Kidney epithelial cell (primary cell): ENCODE results near the gene METTL2A. TPM values are rescaled to one million over a fixed set of nuclear protein-coding genes. Genes with fewer than 3 reads are reported as not detected.
"Not testable (repeated sequence)": the region's sequence is repeated elsewhere in the genome, so short reads cannot be mapped to it uniquely, and the experiment has no call there.

ENCODE experiments used
- DNase-seq: peaks from one replicate; pipeline ENCODE4 v3.0.0-alpha.2; 2010; ENCODE audit warnings: low read depth
- H3K27me3 ChIP-seq: 2 replicates; pipeline ENCODE4 v1.6.0; 2011; ENCODE audit warnings: low read length; ENCODE audit not compliant: control insufficient read depth, insufficient read depth
- H3K36me3 ChIP-seq: 2 replicates; pipeline ENCODE4 v1.5.1; 2011; ENCODE audit warnings: low read length; ENCODE audit not compliant: control insufficient read depth, insufficient read depth
- H3K4me3 ChIP-seq: 2 replicates; pipeline ENCODE4 v1.5.1; 2011; ENCODE audit warnings: low read depth, mild to moderate bottlenecking, control low read depth, low read length
- total RNA-seq: library from RNA; depleted of rRNA; stranded (reverse); fragments of >200 nt; gene quantifications from 2 replicates; pipeline ENCODE4 v1.2.3, GENCODE V29; 2015
- TF ChIP-seq, protein P1 (sequence below): IDR thresholded peaks from 2 replicates; pipeline ENCODE4 v1.5.1; 2011; ENCODE audit warnings: mild to moderate bottlenecking, moderate library complexity, low read length, control low read depth, inconsistent platforms; ENCODE audit not compliant: insufficient read depth, poor library complexity, severe bottlenecking

METTL2A gene
- total RNA-seq, 1 donor from 2014 or later = 23.7 TPM

DNA sequence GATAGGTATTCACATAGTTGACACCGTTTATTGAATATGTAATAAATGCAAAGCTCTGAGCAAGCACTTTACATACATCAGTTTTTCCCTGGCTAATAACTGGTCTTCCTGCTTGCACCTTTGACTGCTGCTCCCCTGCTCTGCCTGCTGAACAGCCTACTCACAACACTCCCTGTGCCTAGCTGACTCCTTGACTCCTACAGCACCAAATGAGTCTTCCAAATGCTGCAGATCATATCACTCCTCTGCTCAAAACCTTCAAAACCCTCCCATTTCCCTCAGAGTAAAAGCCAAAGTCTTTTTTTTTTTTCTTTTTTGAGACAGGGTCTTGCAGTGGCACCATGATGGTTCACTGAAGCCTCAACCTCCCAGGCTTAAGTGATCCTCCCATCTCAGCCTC, 24.8 kb upstream of the METTL2A start:
- H3K27me3 ChIP-seq = no peaks in the 10 kb centered on the region
- DNase-seq = no peak
- no peaks in the 10 kb centered on the region for H3K36me3 ChIP-seq
- TF ChIP-seq, protein P1, sequence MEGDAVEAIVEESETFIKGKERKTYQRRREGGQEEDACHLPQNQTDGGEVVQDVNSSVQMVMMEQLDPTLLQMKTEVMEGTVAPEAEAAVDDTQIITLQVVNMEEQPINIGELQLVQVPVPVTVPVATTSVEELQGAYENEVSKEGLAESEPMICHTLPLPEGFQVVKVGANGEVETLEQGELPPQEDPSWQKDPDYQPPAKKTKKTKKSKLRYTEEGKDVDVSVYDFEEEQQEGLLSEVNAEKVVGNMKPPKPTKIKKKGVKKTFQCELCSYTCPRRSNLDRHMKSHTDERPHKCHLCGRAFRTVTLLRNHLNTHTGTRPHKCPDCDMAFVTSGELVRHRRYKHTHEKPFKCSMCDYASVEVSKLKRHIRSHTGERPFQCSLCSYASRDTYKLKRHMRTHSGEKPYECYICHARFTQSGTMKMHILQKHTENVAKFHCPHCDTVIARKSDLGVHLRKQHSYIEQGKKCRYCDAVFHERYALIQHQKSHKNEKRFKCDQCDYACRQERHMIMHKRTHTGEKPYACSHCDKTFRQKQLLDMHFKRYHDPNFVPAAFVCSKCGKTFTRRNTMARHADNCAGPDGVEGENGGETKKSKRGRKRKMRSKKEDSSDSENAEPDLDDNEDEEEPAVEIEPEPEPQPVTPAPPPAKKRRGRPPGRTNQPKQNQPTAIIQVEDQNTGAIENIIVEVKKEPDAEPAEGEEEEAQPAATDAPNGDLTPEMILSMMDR = no peak
- H3K4me3 ChIP-seq = no peak overlapping the region

DNA sequence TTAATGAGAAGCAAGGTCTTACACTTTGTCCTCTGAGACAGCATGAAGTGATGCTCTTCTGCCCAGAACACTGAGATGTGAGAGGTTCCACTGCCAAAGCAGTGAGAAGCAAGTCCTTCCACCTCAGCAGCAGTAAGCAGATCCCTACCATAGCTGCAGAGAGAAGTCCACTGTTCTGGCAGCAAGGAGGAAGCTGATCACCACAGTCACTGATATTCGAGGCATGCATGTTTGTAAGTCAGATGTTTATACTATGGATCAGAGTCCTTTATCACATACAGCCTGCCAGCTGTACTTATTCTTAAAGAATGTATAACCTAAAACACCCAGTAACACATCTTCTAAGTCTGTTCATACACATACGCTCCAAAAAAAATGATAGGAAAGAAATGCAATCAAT, 18.2 kb upstream of the METTL2A start:
- peaks cover 4% of the 10 kb centered on the region for H3K27me3 ChIP-seq
- TF ChIP-seq, protein P1 = no peak
- no peak for DNase-seq
- H3K36me3 ChIP-seq = no peaks in the 10 kb centered on the region
- no peak overlapping the region for H3K4me3 ChIP-seq

DNA sequence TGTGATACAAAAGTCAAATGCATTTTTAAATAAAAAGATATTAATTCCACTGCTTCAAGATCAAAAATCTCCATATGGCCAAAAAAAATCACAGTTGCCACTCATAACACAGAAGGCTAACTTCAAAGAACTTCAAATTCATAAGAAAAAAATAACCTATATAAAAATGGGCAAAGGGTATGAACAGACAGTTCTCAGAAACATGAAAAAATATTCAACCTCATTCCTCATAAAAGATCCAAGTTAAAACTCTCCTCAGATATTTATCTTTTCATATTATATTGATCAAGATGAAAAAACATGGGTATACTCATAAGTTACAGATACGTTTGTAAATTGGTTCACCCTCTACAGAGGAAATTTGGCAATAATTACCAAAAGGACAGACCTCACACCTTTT, 10.6 kb upstream of the METTL2A start:
- DNase-seq, H3K27me3 ChIP-seq, H3K36me3 ChIP-seq, H3K4me3 ChIP-seq: not testable (repeated sequence)

DNA sequence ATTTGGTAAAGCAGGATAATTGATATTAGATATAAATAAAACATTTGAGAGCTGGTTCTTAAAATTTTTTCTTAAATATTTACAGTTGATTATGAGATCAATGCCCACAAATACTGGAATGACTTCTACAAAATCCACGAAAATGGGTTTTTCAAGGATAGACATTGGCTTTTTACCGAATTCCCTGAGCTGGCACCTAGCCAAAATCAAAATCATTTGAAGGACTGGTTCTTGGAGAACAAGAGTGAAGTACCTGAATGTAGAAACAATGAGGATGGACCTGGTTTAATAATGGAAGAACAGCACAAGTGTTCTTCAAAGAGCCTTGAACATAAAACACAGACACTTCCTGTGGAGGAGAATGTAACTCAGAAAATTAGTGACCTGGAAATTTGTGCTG, 2.5 kb downstream of the METTL2A start:
- not testable (repeated sequence) for H3K27me3 ChIP-seq, H3K4me3 ChIP-seq, DNase-seq, H3K36me3 ChIP-seq

DNA sequence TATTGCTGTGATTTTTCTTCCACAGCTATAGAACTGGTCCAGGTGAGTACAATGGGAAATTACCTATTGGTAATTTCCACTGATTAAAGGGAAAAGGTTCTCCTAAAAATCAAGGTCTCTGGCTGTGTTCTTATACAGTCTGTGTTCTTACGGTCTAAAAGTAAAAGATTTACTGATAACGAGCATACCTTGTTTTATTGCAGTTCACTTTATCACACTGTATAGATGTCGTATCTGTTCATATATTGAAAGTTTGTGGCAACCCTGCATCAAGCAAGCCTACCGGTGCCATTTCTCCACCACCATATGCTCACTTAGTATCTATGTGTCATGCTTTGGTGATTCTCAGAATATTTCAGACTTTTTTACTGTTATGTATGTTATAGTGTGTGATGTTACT, 11.6 kb downstream of the METTL2A start:
- DNase-seq, H3K36me3 ChIP-seq, H3K4me3 ChIP-seq, H3K27me3 ChIP-seq: not testable (repeated sequence)

DNA sequence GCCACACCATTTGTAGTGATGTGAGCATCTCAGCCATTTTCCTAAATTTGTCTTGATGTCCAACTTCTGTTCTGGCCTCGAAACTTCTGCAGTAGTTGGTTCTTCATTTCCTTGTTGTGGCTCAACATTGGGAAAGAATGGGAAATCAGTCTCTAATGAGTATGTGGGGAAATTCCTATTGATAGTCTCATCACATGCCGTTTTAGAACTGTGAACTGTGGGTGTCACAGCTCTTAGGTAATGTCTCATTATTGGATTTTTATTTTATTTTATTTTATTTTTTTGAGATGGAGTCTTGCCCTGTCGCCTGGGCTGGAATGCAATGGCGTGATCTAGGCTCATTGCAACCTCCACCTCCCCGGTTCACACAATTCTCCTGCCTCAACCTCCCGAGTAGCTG, 17.5 kb downstream of the METTL2A start:
- not testable (repeated sequence) for H3K36me3 ChIP-seq, H3K4me3 ChIP-seq, DNase-seq, H3K27me3 ChIP-seq

DNA sequence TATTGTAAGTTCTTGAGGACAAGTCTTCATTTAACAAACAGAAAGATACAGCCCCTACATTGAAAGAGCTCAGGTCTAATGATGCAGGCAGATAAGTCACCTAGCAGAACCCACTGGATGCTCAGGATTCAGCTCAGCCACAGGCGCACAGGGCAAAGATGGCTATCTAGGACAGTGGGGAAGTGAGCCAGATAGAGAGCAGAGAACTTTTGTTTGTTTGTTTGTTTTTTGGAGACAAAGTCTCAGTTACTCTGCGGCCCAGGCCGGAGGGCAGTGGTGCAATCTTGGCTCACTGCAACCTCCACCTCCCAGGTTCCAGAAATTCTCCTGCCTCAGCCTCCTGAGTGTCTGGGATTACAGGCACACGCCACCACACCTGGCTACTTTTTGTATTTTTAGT, 20.4 kb downstream of the METTL2A start:
- no peaks in the 10 kb centered on the region for H3K36me3 ChIP-seq
- no peak overlapping the region for H3K4me3 ChIP-seq
- H3K27me3 ChIP-seq = no peaks in the 10 kb centered on the region
- no peak for DNase-seq
- TF ChIP-seq, protein P1 = no peak

DNA sequence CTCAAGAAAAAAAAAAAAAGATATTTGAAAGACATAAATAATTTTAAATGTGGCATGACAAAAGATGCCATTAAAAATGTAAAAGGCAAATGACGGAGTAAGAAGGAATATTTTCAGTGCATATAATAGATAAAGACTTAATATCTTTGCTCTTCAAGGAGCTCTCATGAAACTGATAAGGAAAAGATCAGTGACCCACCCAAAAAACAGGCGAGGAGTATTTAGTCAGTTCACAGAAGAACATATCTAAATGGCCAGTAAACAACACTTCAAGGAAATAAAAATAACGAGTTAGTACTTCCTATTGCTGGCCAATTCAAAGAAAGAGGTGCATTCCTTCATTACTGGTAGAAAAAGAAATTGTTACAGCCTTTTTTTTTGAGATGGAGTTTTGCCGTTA, 22.1 kb downstream of the METTL2A start:
- H3K4me3 ChIP-seq, DNase-seq, H3K36me3 ChIP-seq, H3K27me3 ChIP-seq: not testable (repeated sequence)

DNA sequence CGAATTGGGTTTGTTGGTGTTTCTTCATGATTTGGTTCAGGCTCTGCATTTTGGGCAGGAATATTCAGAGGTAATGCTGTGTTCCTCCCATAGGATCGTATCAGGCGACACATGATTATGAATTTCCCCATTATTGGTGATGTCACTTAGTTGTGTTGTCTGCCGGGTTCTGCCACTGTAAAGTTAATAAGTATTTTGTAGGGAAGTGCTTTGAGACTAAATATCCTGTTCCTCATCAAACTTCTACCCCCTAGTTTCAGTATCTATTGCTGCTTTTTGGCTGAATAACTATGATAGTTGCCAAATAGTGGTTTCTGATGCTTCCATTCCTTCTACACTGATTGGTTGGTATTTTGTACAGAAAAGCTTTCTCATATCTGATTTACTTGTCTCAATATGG, 28.5 kb downstream of the METTL2A start:
- H3K4me3 ChIP-seq, H3K36me3 ChIP-seq, DNase-seq, H3K27me3 ChIP-seq: not testable (repeated sequence)

DNA sequence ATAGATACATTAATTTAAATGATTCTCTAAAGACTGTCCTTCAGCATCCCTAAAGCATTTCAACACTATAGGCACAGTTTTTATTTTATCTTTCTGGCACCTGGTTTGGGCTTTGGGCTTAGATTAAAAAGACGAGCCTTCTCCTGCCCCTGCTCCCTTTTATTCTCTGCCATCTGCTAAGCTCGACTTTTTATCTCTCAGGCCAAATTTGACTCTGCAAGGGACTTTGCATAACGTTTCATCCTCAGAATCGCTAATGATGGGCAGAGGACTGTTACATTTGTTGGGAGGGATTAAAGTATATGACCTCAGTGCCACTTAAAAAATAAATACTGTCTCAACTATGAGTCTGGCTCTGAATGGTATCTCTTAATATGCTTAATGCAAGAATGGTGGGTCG, 29.3 kb downstream of the METTL2A start:
- not testable (repeated sequence) for DNase-seq, H3K4me3 ChIP-seq

DNA sequence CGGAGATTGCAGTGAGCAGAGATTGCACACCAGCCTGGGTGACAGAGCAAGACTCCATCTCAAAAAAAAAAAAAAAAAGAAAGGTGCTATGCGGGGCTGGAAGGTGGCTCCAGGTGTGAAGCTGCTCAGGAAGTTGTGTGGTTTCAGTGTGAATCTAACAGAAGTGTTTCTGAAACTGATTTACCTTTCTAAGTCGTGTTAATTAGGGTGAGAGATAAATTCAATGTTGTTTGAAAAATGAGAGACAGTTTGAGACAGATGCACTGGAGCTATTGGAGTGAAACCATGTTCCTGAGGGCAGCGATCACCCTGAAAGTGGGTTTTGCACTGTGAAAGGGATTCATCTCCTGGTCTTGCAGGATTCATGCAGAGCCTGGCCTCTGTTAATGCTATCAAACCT, 30.0 kb downstream of the METTL2A start:
- not testable (repeated sequence) for H3K36me3 ChIP-seq, H3K27me3 ChIP-seq, H3K4me3 ChIP-seq, DNase-seq

More for the DNA sequence above, 29.3 kb downstream of the METTL2A start:
- not testable (repeated sequence) for H3K36me3 ChIP-seq, H3K27me3 ChIP-seq

DNA sequence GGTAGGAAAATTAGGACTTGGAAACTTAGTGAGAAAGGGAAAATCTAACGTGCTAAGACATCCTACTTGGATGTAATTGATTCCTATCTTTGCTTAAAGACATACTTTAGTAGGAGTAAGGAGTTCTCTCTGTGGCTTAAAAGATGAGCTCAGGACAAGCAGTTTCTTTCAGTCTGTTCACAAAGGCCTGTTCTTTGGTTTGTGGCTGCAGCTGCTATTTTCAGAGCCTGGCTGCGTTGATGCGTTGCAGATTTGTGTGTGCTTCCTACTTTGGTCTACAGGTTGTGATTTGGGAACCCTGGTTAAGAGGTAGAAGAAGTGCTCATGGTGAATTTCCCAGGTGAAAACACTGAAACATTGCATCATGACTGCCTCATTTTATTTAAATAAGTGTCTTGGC, 30.4 kb downstream of the METTL2A start:
- H3K36me3 ChIP-seq, H3K4me3 ChIP-seq, H3K27me3 ChIP-seq, DNase-seq: not testable (repeated sequence)
